ENCODE measurements around the gene PHACTR1.

DNA sequence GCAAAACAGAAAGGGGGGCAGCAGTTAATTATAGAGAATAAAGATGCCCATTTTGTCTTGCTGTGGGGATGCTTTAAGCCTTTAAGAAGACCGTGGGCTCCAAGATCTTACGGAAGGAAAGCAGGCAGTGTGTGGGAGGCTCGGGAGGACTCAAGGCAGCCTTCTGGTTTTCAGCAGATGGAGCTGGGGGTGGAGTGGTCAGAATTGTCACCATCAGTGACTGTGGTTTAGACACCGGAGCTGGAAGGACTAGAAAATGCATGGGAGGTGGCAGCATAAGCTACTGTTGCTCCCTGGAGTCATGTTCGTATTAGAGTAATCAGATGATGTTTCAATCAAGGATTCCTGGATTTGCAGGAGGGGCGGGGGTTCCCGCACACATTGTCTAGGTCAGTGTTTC lies 3.7 kb downstream of the PHACTR1 start:
- TF ChIP-seq CTCF (conservative IDR thresholded peaks at IDR 0.05 in 1 of 2, IDR thresholded peaks at IDR 0.05 in 1 of 2; ENCODE audit: extremely low read depth in 1 of 2, insufficient read depth in 1 of 2, low read depth in 1 of 2, low read length in 2 of 2), result no peak
- no peak for TF ChIP-seq EZH2 (IDR thresholded peaks at IDR 0.05; ENCODE audit: borderline replicate concordance, low read length)
